ENCODE results near the gene KLF6.
"Not testable (repeated sequence)": the region's sequence is repeated elsewhere in the genome, so short reads cannot be mapped to it uniquely, and the experiment has no call there.

KLF6 gene

DNA sequence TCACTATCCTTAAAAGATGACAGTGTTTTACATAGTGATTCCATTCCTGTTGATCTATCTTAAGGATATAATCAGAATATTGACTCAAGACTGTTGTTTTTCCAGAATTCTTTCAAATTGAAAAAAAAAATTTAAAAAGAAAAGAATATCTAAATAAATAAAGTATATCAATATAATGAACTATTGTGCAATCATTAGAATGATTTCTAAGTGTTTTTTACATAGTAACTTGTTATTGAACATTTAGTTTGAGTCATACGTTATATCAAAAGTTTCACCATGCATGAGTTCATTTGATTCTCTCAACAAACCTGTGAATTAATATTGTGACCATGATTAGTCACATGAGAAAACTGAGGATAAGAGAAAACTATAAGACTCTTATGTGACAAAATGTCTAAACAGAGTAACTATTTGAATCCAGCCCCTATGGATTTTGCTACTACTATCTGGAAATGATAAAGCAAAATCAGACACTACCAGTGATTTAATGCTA is 46.1 kb downstream of the KLF6 start:
- Mint-ChIP-seq H3K27me3 (ENCODE audit: low read depth, poor library complexity) (no peaks in the 10 kb centered on the region), H3K9me3 (peaks cover 5% of the 10 kb centered on the region), H3K36me3 (ENCODE audit: low read depth) (no peaks in the 10 kb centered on the region), H3K27ac (no peak overlapping the region), H3K4me1 (no peaks in the 10 kb centered on the region), H3K4me3 (no peak overlapping the region)
- TF ChIP-seq, protein P1, sequence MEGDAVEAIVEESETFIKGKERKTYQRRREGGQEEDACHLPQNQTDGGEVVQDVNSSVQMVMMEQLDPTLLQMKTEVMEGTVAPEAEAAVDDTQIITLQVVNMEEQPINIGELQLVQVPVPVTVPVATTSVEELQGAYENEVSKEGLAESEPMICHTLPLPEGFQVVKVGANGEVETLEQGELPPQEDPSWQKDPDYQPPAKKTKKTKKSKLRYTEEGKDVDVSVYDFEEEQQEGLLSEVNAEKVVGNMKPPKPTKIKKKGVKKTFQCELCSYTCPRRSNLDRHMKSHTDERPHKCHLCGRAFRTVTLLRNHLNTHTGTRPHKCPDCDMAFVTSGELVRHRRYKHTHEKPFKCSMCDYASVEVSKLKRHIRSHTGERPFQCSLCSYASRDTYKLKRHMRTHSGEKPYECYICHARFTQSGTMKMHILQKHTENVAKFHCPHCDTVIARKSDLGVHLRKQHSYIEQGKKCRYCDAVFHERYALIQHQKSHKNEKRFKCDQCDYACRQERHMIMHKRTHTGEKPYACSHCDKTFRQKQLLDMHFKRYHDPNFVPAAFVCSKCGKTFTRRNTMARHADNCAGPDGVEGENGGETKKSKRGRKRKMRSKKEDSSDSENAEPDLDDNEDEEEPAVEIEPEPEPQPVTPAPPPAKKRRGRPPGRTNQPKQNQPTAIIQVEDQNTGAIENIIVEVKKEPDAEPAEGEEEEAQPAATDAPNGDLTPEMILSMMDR (IDR thresholded peaks at IDR 0.05) = no peak
- no peak for DNase-seq

DNA sequence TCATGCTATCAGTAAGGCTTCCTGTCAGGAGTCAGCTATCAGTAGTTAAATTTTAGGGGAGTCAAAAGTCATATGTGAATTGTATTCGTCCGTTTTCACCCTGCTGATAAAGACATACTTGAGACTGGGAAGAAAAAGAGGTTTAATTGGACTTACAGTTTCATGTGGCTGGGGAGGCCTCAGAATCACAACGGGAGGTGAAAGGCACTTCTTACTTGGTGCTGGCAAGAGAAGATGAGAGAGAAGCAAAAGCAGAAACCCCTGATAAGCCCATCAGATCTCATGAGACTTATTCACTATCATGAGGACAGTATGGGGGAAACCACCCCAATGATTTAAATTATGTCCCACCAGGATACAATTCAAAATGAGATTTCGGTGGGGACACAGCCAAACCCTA is 47.1 kb downstream of the KLF6 start:
- H3K36me3 Mint-ChIP-seq (ENCODE audit: low read depth) = no peaks in the 10 kb centered on the region
- H3K4me1 Mint-ChIP-seq = no peaks in the 10 kb centered on the region
- no peaks in the 10 kb centered on the region for H3K27me3 Mint-ChIP-seq (ENCODE audit: low read depth, poor library complexity)
- TF ChIP-seq, protein P1 (IDR thresholded peaks at IDR 0.05) = no peak
- no peak for DNase-seq
- H3K9me3 Mint-ChIP-seq = peaks cover 4% of the 10 kb centered on the region
- H3K27ac Mint-ChIP-seq = peak overlapping the region; percentile 50
- H3K4me3 Mint-ChIP-seq = no peak overlapping the region

DNA sequence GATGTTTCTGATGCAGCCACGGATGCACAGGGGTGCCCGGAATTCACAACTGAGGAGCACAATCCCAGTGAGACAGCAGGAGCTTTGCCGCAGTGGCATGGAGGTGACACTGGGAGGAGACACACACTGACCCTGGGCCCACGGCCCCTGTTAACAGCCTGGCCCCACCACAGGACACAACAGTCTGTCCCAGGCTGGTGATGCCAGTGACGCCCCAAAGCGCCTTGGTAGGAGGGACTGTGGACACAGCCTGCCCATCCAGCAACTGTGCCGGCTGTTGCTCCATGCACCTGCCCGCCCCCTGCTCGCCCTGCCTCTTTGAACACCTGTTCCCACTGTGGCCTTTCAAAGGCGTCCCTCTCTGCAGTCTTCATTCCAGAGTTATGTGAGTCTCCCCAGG is 49.8 kb downstream of the KLF6 start:
- DNase-seq = no peak
- Mint-ChIP-seq H3K9me3 (peaks cover 18% of the 10 kb centered on the region), H3K27ac (peak overlapping the region; percentile 50)

DNA sequence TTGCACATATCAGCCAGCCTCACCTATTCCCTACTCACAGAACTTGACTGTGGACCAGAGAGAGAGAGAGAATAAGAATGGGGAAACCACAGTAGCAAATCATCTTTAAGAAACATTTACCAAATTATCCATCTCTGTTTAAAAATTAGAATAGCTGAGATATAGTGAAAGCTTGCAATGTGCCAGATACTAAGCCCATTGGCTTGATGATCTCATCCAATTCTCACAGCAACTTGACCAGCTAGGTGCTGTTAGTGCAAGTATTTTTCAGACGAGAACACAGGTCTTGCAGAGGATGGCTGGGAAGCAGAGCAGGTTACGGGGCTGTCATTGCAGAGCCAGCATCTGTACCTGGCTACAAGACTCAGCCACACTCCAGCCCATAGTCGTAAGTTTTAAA is 50.9 kb downstream of the KLF6 start:
- H3K4me3 Mint-ChIP-seq = no peak overlapping the region
- no peak overlapping the region for H3K27ac Mint-ChIP-seq
- TF ChIP-seq, protein P1 (IDR thresholded peaks at IDR 0.05) = no peak
- H3K9me3 Mint-ChIP-seq = peaks cover 18% of the 10 kb centered on the region
- H3K4me1 Mint-ChIP-seq = no peaks in the 10 kb centered on the region
- H3K27me3 Mint-ChIP-seq (ENCODE audit: low read depth, poor library complexity) = peaks cover 4% of the 10 kb centered on the region
- no peak for DNase-seq
- peaks cover 8% of the 10 kb centered on the region for H3K36me3 Mint-ChIP-seq (ENCODE audit: low read depth)

More for the DNA sequence above, 49.8 kb downstream of the KLF6 start:
- no peaks in the 10 kb centered on the region for H3K4me1 Mint-ChIP-seq
- TF ChIP-seq, protein P1 (IDR thresholded peaks at IDR 0.05) = peak; percentile 18
- peaks cover 4% of the 10 kb centered on the region for H3K27me3 Mint-ChIP-seq (ENCODE audit: low read depth, poor library complexity)
- no peak overlapping the region for H3K4me3 Mint-ChIP-seq
- peaks cover 8% of the 10 kb centered on the region for H3K36me3 Mint-ChIP-seq (ENCODE audit: low read depth)

DNA sequence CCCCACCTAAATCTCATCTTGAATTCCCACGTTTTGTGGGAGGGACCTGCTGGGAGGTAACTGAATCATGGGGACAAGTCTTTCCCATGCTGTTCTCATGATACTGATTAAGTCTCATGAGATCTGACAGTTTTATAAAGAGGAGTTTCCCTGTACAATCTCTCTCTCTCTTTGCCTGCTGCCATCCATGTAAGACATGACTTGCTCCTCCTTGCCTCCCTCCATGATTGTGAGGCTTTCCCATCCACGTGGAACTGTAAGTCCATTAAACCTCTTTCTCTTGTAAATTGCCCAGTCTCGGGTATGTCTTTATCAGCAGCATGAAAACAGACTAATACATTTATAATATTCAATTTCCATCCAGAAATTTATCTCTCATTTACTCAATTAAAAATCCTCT is 52.8 kb downstream of the KLF6 start:
- H3K4me3 Mint-ChIP-seq, H3K27ac Mint-ChIP-seq: not testable (repeated sequence)

DNA sequence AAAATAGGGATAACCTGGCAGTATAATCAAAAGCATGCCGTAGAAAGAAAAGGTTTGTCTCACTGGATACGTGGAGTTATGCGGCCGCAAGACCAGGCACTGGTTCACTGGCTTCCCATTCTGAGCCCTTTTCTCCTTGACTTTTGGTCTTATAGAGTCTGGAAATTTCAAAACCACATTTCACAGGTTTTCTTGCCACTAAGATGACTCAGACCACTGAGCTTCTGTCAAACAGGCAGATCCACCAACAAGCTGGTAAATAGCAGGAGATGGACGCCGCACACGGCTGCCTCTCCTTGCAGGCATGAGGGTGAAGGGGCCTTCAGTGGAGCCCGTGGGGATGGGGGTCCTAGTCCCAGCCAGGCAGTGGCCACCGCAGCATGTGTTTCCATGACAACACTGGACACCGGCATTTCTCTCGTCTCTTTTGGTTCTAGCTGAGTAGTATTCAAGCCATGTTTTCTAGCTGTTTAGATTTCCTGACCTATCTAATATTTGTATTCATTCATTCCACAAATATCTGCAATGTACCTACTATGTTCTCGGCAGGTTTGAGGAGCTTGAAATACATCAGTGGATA is 55.5 kb downstream of the KLF6 start:
- Mint-ChIP-seq H3K4me3 (no peak overlapping the region), H3K27me3 (ENCODE audit: low read depth, poor library complexity) (peaks cover 4% of the 10 kb centered on the region), H3K4me1 (peaks cover 4% of the 10 kb centered on the region), H3K9me3 (peaks cover 18% of the 10 kb centered on the region), H3K36me3 (ENCODE audit: low read depth) (peaks cover 8% of the 10 kb centered on the region), H3K27ac (no peak overlapping the region)
- TF ChIP-seq, protein P1 (IDR thresholded peaks at IDR 0.05) = no peak
- DNase-seq = no peak

More for the DNA sequence above, 52.8 kb downstream of the KLF6 start:
- DNase-seq; H3K4me1 Mint-ChIP-seq; H3K27me3 Mint-ChIP-seq (ENCODE audit: low read depth, poor library complexity); H3K36me3 Mint-ChIP-seq (ENCODE audit: low read depth): not testable (repeated sequence)
- H3K9me3 Mint-ChIP-seq = peaks cover 18% of the 10 kb centered on the region

All from nephron progenitor cell (in vitro differentiated cells).